GM13976 (cell line): ENCODE measurements around the gene TECTB.

Source experiments
- DNase-seq: peaks from one replicate; pipeline ENCODE4 v3.0.0; 2012; ENCODE audit warnings: low spot score
- in situ Hi-C: fragments of 300-500 bp; cut with MboI; formaldehyde crosslinking; loops from one replicate; pipeline ENCODE4 v1.12.0; 2022; ENCODE audit warnings: low sequenced_read_pairs, mixed read lengths, inconsistent platforms; ENCODE audit not compliant: unreplicated experiment
- TF ChIP-seq, protein P1 (sequence below): IDR thresholded peaks from 2 replicates; pipeline ENCODE4 v1.5.1; 2012; ENCODE audit warnings: borderline replicate concordance, mild to moderate bottlenecking; ENCODE audit not compliant: insufficient read depth; ENCODE audit errors: extremely low read depth, missing control alignments, control extremely low read depth

Gene TECTB

DNA sequence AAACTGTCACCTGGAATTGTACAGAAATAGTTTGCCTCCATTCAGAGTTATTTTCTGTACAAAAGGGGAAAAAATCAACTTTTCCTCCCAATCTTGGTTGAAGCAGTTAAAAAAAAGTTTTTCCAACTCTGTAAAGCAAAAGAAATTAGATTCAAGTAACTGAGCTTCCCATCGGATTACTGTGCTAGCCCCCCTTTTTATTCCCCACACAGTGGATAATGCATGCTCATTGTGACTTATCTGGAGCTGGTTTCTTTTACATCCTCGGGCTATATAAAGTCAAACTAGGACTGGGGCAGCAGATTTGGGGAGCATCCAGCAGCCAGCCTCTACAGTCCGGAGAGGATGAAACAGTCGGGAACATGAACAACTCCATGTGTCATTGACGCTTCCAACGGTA lies at the start of gene TECTB:
TSS of gene TECTB (plus strand) at position 301 of the 400 bp plus-strand sequence. CDS start 335 bp downstream, outside the sequence.
- TF ChIP-seq, protein P1, sequence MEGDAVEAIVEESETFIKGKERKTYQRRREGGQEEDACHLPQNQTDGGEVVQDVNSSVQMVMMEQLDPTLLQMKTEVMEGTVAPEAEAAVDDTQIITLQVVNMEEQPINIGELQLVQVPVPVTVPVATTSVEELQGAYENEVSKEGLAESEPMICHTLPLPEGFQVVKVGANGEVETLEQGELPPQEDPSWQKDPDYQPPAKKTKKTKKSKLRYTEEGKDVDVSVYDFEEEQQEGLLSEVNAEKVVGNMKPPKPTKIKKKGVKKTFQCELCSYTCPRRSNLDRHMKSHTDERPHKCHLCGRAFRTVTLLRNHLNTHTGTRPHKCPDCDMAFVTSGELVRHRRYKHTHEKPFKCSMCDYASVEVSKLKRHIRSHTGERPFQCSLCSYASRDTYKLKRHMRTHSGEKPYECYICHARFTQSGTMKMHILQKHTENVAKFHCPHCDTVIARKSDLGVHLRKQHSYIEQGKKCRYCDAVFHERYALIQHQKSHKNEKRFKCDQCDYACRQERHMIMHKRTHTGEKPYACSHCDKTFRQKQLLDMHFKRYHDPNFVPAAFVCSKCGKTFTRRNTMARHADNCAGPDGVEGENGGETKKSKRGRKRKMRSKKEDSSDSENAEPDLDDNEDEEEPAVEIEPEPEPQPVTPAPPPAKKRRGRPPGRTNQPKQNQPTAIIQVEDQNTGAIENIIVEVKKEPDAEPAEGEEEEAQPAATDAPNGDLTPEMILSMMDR = no peak
- DNase-seq = no peak
- in situ Hi-C loops = no loop called here

DNA sequence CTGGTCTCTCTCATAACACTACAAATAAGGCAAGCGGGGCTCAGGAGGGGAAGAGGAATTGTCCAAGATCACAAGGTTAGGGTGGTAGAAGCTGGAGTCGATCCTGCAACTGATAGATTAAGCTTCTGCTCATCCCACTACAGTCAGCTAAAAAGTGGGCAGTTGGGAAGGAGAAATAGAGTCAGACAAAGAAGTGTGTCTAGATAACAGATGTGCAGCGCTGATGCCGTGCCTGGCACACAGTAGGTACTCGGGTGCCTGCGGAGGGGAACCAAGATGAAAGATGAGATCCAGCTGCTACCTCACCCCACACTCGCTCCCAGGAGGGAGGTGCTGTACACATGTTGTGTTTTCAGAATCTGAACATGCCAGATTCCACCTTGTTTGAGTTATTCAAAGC lies 48.1 kb upstream of the TECTB start:
- TF ChIP-seq, protein P1 = no peak
- in situ Hi-C loops = no loop called here
- no peak for DNase-seq

DNA sequence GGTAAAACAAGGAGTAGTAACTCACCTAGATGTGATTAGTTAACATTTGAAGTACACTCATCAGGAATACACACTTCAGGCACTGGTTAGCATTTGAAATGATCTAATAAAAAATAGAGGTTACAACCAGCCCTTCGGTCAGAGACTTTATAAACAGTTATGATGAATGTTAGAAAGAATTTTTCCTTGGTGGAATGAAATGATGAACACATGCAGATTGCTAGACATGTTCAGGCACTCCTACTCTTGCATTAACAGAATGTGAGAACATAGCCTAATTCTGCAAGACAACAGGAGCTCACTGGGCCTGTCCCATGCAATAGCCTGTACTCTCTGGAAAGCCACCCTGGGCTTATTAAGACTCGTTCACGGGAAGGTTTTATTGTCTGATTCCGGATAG lies 47.3 kb upstream of the TECTB start:
- DNase-seq = no peak
- in situ Hi-C loops = no loop called here
- TF ChIP-seq, protein P1 = no peak

DNA sequence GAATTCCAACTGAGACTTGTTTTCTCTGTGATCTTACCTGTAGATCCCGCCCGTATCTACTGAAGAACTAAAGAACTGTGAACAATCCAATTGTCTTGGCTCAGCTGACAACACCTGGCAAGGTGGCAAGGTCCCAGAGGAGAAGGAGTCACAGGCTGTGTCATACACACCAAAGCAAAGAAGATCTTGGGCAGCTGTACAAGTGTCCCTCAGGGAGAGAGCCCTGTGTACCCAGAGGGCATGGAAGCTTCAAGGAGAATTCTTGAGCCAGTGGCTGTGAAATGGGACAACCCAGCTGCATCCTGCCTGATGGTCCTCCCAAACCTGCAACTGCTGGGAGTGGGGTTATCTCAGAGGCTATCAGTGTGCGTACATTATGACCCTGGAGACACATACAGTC lies 46.7 kb upstream of the TECTB start:
- in situ Hi-C loops = no loop called here
- TF ChIP-seq, protein P1 = no peak

DNA sequence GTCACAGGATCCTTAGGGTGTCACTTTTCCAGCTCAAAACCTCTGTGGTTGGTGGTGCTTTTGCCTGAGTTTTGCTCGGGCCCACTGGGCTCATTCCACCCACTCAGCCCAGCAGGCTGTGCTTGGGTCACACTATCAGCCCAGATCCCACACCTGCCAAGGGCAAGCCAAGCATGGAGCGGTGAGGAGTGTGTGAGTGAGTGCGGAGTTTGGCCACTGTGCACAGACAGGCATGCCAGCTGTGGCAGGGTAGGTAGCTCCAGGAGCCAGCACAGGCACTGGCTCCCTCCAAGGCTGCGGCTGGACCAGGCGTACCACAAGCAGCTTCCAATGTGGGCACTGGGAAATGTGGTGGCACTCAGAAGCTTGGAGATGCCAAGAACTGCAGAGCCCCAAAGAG lies 43.9 kb upstream of the TECTB start:
- TF ChIP-seq, protein P1 = no peak
- DNase-seq = no peak
- in situ Hi-C loops = no loop called here

More for the DNA sequence above, 46.7 kb upstream of the TECTB start:
- no peak for DNase-seq

DNA sequence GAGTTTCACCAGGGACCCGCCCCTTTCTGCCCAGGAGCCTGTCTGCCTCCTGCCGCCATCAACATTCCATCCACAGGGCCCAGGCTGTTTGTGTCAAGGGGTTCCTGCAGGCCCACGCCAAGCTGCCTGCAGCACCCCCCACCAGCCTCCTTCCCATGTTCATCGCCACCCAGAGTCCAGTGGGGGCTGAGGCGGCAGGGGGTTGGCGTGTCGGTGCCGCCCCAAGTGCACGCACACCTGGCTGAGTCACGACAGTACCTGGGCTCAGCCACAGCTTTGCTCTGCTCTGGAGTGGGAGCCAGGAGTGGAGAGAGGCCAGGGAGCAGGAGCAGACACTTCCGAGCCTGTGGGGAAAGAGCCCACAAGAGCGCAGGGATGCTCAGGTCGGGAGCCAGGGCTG lies 42.8 kb upstream of the TECTB start:
- in situ Hi-C loops = no loop called here
- TF ChIP-seq, protein P1 = no peak
- DNase-seq = no peak
